HPDE6-E6E7 (cell line): ENCODE measurements around the gene IL1RAP.

Source experiments
- DNase-seq: peaks from one replicate; pipeline ENCODE4 v3.0.0; 2011; ENCODE audit warnings: missing footprints; ENCODE audit errors: extremely low spot score

IL1RAP gene

GRCh38 chr3:190541560-190541959 lies 27.7 kb downstream of the IL1RAP start:
- no peak for DNase-seq

GRCh38 chr3:190542846-190543245 lies 29.0 kb downstream of the IL1RAP start:
- DNase-seq: no peak

DNA sequence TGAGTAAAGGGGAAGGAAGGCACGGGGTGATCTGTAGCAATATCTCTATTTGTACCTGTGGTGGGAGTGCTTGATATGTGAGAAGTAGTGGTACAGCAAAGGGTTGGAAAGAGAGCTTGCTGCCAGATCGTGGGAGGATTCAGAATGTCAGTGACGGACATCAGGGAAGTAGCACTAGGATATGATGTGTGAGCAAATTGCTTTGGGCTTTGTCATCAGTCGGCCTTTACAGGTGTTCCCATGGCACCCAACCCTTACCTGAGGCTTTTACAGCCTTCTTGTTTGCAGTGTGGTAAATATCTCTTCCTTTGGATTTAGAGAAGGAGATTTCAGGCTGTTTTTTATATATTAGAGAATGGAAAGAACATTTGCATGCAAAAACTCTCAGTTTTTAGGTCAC lies 29.8 kb downstream of the IL1RAP start:
- DNase-seq: no peak

- no peak for DNase-seq
These were observed 31.3 kb downstream of the IL1RAP start for GRCh38 chr3:190545191-190545590.

DNA sequence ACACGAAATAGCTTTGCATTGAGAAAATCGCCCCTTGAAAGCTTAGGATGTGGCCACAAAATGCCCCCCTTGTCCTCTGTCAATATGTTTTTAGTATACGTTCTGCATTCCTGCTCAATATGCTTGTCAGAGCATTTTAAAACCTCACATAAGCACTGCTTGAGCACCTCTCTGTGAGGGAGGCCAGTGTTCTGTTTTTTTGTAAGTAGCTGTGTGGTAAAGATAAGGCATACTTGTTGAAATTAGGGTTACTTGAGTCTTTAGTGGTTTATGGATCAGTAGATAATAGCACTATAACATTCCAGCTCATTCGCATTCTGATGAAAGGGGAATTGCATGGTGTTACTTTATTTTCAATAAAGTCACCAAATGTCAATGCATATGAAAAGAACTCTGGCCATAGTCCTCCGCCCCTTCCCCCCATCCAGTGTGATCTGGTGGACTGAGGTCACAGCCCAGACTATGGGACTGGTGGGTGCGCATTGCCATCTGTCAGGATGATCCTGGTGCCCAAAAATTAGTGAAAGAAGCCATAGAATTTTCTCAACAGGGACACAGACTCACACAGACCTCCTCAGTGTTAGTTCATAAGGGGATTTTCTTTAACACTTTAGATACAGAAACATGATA lies 33.1 kb downstream of the IL1RAP start:
- no peak for DNase-seq

- DNase-seq: no peak
These were observed 34.3 kb downstream of the IL1RAP start for GRCh38 chr3:190548031-190548656.

DNA sequence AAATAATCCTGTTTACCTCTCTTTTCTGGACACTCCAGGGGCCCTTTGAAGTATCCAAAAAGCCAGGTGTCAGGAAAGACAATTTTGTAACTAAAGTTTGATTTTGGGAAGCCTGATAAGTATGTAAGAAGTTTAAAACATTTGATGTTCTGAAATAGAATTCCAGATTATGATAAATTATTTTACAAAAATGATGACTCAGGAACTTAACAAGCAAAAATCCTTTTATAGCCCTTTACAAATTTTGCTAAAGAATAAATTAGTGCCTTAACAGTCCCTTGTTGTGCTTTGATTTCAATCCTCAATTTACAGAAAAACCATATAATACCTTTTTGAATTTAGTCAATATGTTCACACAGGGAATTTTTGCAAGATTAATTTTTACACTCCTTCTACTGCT lies 38.1 kb downstream of the IL1RAP start:
- DNase-seq: no peak

- no peak for DNase-seq
These were observed 39.3 kb downstream of the IL1RAP start for GRCh38 chr3:190552969-190553759.

GRCh38 chr3:190554197-190554596 lies 40.3 kb downstream of the IL1RAP start:
- no peak for DNase-seq

- no peak for DNase-seq
These were observed 42.5 kb downstream of the IL1RAP start for GRCh38 chr3:190556351-190556750.

DNA sequence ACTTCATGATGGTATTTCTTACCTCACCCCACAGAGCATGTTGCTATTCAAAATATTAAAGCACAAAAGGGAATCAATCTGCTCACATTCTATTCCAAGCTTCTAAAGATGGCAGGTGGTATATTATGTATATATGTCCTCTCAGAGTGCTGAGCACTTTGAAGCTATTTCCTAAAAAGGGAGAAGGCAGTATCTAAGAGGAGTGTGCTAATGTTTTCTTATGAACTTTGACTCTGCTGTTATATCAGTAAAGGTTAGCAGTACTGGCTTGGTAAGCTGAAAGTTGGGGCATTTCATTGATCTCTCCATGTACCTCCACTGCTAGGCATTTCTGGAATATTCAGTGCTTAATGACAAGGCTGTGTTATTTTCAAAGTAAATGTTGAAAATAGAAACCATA lies 43.4 kb downstream of the IL1RAP start:
- no peak for DNase-seq

GRCh38 chr3:190558316-190558715 lies 44.4 kb downstream of the IL1RAP start:
- no peak for DNase-seq

DNA sequence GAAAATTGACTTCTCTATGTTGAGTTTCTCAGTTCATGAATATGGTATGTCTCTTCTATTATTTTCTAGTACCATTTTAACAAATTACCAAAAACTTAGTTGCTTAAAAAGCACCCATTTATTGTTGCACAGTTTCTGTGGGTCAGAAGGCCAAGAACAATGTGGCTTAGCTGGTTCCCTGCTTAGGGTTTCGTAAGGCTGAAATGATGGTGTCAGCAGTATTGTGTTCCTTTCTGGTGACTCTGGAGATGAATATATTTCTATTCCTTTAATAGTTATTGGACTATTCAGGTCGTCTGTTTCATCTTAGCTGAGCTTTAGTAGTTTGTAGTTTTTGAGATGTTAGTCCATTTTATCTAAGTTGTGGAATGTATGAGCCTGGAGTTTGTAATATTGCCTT lies 44.9 kb downstream of the IL1RAP start:
- DNase-seq: no peak

GRCh38 chr3:190560013-190560895 lies 46.4 kb downstream of the IL1RAP start:
- no peak for DNase-seq

- no peak for DNase-seq
These were observed 49.1 kb downstream of the IL1RAP start for GRCh38 chr3:190562866-190563510.

- no peak for DNase-seq
These were observed 50.3 kb downstream of the IL1RAP start for GRCh38 chr3:190564175-190564574.

GRCh38 chr3:190566043-190566933 lies 52.4 kb downstream of the IL1RAP start:
- DNase-seq: peak; percentile 87

DNA sequence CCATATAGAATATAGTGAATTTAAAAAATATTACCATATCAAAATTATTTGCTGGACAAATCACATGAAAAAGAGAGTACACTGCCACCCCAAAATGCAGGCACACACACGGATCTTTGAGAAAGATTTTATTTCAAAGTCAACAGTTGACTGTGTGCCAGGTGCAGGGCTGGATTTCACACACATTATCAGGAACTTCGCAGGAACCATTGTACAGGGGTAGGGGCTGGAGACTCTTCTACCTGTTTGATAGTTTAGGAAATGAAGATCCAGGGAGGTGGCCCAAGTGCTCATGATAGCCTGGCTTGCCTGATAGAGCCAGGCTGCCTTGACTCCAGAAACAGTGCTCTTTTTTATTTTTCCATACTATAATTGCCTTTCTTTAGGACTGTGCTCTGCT lies 54.2 kb downstream of the IL1RAP start:
- no peak for DNase-seq

GRCh38 chr3:190574473-190574872 lies 60.6 kb downstream of the IL1RAP start:
- no peak for DNase-seq

DNA sequence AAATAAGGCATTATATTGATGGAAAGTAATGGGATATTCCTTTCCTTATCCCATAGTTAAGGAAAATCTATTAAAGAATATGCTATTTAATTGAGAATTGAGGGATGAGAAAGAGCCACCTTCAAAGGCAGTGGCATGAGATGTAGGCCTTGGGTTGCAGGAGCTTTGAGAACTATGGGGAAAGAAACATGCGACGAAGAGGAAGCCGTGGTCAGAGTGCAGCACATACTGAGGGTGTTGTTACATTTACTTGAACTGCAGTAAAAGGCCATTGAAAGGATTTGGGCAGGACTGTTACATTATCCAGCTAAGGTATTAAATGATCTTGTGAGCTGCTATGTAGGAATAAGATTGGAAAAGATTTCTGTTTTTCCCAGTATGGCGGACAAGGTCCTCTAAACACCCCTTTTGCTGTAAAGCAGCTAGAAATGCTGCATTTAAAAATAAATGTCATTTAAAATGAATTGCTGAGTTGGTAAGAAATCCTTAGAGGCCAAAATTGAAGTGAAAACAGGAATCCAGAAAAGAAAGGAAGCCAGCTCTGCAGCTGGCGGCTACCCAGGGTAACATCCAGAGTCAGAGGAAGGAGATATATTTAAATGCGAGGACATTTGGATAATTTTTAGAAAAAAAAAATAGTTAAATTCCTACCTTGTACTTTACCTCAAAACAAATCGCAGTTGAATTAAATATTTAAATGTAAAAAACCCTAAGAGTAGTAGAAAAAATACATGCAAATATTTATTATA lies 61.7 kb downstream of the IL1RAP start:
- DNase-seq: no peak
